ENCODE measurements around the gene ONECUT3. TPM values are rescaled to one million over a fixed set of nuclear protein-coding genes. Genes with fewer than 3 reads are reported as not detected.

The ONECUT3 gene
- polyA plus RNA-seq, 1 of the 3 experiments (the other 2 are of a cell fraction), result not detected

DNA sequence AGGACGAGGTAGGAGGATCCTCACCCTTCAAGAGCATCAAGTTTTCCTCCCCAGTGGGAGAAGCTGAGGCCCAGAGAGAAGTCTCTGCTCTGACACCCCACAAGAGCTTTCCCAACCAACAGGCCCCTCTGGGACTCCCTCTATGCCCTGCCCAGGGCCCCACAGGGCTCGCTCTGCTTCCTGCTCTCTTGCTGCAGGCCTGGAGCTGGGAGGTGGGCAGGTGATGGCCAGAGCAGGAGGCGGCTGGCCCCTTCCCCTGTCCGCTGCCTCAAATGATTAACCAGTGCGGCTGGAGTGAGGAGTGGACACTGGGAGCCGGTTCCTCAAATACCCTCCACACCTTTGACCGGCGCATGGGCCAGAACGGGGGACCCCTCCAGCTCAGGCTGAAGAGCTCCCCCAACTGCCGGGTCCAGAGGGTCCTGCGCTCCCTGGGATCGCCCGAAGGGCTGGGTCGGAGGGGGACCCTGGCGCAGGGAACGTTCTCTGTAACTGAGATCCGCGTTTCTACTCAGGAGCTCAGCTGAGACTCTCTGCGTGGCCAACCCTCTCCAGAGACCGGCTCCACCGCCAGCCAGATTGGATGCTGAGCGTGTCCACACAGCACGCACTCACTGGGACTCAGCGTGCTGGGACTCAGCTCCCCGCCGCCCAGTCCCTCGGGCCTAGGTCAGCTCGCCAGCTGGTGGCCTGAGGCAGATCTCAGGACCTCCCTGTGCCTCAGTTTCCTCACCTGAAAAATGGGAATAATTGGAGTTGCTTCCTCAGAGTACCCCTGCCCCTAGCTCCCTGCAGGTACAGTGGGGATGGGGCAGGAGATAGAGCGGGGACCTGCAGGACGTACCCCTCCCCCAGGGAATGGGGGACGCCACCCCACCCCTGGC lies 6.7 kb upstream of the ONECUT3 start:
- Histone ChIP-seq H3F3A (replicated peaks; ENCODE audit: insufficient read depth) (peaks cover 8% of the 10 kb centered on the region), H3K4me3 (ENCODE audit: low read depth in 2 of 2, low read length in 1 of 2) (no peak overlapping the region), H3K9ac (no peak overlapping the region), H2AFZ (ENCODE audit: low read depth) (no peak overlapping the region), H3K4me1 (ENCODE audit: control insufficient read depth in 1 of 2, insufficient read depth in 2 of 2, low read depth in 1 of 2, low read length in 1 of 2) (no peaks in the 10 kb centered on the region), H3K27me3 (ENCODE audit: insufficient read depth) (peaks cover 77% of the 10 kb centered on the region), H3K36me3 (replicated peaks in 1 of 2; ENCODE audit: control insufficient read depth in 1 of 2, insufficient read depth in 2 of 2, low read length in 1 of 2) (no peaks in the 10 kb centered on the region), H3K27ac (ENCODE audit: low read depth in 2 of 2, low read length in 1 of 2) (no peak overlapping the region), H3K79me2 (ENCODE audit: insufficient read depth) (no peaks in the 10 kb centered on the region), H3K9me2 (no peaks in the 10 kb centered on the region), H4K20me1 (ENCODE audit: insufficient read depth) (peaks cover 33% of the 10 kb centered on the region; the same call in 1 of the 2 replicates), H3K9me3 (no peaks in the 10 kb centered on the region), H3K4me2 (no peak overlapping the region)
- DNase-seq, result no peak
- WGBS (ENCODE audit: low lambda C conversion rate), result 10% methylated on average over 10 of the region's 31 CpGs
- CTCF ChIA-PET, result interaction anchor here (1.1 to 1.7 kb wide), 6 partner anchors 14 to 200 kb away, joined by 3 to 12 read pairs (median 4); no protein-coding TSS in a partner anchor
- POLR2A ChIA-PET, result no interaction called here
- TF ChIP-seq RXRA (IDR thresholded peaks at IDR 0.05; ENCODE audit: borderline replicate concordance, low read depth) (no peak), RAD21 (IDR thresholded peaks at IDR 0.05; ENCODE audit: low read length) (no peak), SMC3 (IDR thresholded peaks at IDR 0.05; ENCODE audit: low read depth, low read length) (no peak), ZBTB33 (IDR thresholded peaks at IDR 0.05; ENCODE audit: borderline replicate concordance, low read depth) (no peak), MXI1 (IDR thresholded peaks at IDR 0.05; ENCODE audit: low read depth, low read length) (no peak), EZH2phosphoT487 (IDR thresholded peaks at IDR 0.05; ENCODE audit: borderline replicate concordance, low read depth) (no peak), JUND (IDR thresholded peaks at IDR 0.05) (no peak), ELF1 (IDR thresholded peaks at IDR 0.05) (no peak), FOXM1 (IDR thresholded peaks at IDR 0.05; ENCODE audit: low read depth) (no peak), GABPA (IDR thresholded peaks at IDR 0.05; ENCODE audit: low read depth) (no peak), MEF2A (IDR thresholded peaks at IDR 0.05; ENCODE audit: borderline replicate concordance, low read depth) (no peak), RFX5 (IDR thresholded peaks at IDR 0.05; ENCODE audit: low read length) (no peak), EP300 (IDR thresholded peaks at IDR 0.05; ENCODE audit: borderline replicate concordance in 1 of 2, low read depth in 1 of 2, low read length in 1 of 2) (no peak), RCOR1 (IDR thresholded peaks at IDR 0.05; ENCODE audit: low read length) (no peak), USF1 (IDR thresholded peaks at IDR 0.05; ENCODE audit: borderline replicate concordance, low read depth) (no peak), SIN3A (IDR thresholded peaks at IDR 0.05; ENCODE audit: borderline replicate concordance, low read depth, low read length) (no peak)
- TF ChIP-seq, protein P1, sequence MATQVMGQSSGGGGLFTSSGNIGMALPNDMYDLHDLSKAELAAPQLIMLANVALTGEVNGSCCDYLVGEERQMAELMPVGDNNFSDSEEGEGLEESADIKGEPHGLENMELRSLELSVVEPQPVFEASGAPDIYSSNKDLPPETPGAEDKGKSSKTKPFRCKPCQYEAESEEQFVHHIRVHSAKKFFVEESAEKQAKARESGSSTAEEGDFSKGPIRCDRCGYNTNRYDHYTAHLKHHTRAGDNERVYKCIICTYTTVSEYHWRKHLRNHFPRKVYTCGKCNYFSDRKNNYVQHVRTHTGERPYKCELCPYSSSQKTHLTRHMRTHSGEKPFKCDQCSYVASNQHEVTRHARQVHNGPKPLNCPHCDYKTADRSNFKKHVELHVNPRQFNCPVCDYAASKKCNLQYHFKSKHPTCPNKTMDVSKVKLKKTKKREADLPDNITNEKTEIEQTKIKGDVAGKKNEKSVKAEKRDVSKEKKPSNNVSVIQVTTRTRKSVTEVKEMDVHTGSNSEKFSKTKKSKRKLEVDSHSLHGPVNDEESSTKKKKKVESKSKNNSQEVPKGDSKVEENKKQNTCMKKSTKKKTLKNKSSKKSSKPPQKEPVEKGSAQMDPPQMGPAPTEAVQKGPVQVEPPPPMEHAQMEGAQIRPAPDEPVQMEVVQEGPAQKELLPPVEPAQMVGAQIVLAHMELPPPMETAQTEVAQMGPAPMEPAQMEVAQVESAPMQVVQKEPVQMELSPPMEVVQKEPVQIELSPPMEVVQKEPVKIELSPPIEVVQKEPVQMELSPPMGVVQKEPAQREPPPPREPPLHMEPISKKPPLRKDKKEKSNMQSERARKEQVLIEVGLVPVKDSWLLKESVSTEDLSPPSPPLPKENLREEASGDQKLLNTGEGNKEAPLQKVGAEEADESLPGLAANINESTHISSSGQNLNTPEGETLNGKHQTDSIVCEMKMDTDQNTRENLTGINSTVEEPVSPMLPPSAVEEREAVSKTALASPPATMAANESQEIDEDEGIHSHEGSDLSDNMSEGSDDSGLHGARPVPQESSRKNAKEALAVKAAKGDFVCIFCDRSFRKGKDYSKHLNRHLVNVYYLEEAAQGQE (IDR thresholded peaks at IDR 0.05; ENCODE audit: low read depth, low read length), result no peak
